Measurements from ENCODE around the gene IRF2BP2.

IRF2BP2 gene

DNA sequence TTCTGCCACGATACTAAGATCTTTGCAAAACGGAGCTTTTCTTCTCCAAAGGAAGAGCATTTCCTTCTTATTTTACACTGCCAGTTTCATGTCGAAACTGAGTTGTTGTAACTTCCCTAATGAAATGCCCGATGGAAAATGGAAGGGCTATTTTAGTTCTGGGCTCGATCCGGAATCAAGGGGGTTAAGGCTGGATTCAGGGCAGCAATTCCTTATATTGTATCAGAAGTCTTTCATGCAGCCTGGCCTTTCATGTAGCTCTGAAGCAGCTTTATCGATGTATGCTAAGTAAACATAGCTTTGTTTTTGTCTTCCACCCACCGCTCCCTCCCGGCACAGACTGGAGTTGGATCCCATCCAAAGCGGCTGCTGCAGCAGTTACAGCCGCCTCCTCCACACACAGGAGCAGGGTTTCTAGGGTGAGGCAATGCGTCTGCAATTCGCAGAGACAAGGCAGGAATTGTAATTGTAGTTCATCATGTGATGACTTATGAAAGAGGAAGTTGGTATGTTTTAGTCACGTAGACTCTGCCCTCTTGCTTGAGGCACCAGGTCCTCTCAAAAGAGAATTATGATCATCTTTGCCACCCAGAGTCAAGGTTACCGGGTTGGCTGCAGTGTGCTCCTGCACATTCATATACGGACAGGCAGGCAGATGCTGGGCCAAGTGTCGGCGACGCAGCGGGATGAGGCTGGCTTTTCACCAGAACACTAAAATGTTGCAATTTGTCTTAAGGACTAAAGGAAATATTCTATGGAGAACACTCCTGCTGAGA is 2.6 kb upstream of the IRF2BP2 start:
- peak; percentile 89 for DNase-seq (ENCODE audit: low spot score)

DNA sequence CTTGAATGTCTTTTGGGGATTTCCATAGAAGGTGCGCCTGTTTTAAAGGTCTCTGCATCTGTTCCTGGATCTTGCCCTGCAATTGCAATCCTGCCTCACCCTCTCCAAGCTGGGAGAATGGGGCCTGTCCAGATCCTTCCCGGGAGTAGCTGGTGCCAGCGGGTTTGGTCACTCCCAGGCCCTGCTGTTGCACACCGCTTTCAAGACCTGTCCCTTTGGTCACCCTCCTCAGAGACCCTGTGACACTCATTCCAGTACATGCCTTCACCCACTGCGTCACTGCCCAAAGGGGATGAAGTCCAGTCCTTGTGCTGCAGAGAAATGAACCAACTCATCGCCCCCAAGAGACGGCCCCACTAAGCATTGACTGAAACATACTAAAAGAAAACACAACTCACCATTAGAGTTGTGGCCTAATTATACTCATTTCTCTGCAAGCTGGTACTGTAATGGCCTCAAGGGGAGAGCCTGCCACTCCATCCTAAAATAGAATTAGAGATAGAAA is 1.9 kb upstream of the IRF2BP2 start:
- DNase-seq (ENCODE audit: low spot score): no peak

DNA sequence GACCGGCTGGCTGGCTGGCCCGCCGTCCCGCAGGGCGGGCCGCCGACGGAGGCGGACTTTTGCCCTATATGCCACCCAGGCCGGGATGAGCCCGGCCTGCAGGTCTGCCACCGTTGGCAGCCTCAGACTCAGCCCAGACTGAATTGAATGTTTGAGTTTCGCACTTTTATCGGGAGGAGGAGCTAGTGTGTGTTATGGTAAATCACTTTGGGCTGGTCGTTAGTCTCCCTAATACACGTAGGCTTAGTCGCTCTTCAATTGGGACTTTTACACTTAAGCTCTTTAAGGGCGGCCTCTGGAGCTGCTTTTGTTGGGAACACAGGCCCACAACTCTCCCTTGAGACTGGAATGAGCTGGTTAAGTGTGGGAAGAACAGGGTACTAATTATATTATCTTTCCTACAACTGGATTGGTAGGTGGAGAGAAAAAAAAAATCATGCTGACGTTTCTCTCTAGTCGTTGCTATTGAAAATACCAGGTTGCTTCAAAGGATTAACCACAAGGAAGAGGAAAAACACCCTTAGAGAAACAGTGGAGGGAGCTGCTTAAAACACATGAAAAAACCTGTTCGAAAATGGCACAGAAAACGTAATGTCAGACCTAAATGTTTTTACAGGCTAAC is 1.4 kb upstream of the IRF2BP2 start:
- peak; percentile 89 for DNase-seq (ENCODE audit: low spot score)

DNA sequence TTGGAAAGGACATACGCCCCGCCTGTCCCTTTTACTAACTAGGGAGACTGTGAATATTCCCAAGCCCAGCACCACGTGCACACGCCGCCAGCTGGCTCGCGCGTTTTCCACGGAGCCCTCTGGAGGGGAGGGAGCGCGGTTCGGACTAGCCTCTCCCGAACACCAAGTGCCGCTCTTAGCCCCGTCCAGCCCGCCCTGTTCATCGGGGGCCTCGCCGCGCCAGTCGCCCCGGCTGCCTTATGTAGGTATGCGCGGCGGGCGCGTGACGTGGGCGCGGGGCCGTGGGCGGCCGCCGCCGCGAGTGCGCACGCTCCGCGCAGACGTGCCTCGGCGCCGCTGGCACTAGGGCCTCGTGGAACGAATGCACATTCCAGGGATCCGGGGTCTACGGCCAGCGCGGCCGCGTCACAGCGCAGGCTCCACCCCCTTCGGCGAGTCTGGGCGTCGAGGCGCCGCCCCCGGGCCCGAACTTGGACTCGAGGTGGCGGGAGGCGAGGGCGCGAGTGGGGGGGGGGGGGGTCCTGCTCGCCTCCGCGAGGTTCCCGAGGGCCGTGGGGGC is 767 bp upstream of the IRF2BP2 start:
- DNase-seq (ENCODE audit: low spot score): peak; percentile 95

DNA sequence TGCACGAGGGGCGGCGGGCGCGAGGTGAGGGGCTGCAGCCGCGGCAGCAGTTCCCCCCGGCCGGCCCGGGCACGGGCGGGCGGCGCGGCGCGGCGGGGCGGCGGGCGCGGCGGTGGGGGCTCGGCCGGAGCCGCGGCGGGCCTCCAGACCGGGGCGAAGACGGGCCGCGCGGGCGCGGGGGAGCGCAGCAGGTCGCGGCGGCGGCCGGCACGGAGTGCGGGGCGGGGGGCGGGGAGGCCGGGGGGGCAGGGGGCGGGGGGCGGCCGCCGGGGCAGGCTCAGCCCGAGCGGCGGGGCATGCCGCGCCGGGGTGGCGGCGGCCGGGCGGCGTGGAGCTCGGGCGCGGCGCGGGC is 311 bp downstream of the IRF2BP2 start:
- DNase-seq (ENCODE audit: low spot score): no peak

DNA sequence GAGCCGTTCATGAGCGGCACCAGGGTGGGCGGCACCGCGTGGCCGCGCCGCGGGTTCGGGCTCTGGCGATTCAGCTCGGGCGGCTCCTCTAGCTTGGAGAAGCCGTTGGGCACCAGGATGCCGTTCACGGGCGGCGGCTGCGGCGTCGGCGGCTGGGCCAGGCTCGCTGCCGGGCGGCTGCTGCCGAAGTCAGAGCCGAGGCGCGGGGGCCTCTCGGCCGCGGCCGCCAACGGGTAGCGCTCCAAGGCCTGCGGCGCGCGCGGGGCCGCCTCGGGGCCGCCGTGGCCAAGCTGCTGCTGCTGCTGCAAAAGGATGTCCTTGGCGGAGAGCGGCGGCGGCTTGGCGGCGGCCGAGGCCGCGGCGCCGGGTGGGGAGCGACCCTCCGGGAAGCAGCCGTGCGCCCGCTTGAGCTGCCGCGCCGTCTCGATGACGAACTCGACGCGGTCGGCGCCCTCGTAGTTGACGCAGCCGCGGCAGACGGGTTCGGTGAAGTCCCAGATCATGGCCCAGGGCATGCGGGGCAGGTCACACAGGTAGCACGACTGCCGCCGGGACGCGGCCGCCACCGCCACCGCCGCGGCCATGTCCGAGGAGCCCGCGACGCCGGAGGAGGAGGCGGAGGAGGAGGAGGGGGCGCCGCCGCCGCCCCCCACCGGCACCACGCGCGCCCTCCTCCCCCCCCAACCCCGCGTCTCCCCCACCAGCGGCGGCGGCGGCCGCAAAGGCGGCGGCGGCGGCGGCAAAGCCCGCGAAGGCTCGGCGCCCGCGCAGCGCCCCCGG is 877 bp downstream of the IRF2BP2 start:
- peak; percentile 64 for DNase-seq (ENCODE audit: low spot score)

DNA sequence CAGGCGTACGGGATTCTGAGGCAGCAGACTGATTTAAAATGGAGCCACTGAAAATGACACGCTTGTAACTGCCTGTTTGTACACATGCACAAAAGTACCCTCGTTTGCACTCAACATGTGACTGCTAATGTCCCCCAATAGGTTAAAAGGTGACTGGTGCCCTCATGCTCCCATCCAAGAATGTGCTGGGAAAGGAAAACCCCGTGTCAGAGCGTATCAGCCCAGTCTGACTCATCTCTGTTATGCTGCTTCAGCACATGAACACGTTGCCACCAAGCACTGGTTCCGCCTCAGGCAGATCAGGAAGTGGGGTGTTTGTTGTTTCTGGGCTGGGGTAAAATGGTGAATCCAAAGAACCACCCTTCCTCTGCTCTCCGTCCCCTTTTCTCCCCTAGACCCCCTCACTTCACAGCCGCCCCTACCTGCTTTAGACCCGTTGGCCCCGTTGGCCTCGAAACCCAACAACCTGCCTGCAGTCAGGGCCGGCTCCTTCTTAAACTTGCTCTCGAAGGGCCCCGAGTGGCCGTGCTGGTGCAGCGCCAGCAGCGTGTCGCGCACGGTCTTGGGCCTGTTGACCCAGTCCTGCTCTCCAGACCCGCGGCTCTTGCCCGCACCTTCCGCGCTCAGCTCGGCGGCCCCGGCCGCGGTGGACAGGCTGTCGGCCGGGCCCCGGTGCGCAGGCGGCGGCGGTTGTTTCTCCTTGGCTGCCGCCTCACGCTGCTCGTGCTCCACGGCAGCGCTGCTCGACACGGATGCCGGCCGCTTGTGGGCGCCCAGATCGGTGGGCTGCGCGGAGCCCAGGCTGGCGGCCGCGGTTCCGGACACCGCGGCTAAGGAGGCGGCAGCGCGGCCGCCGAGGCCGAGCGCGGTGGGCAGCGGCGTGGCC is 1.7 kb downstream of the IRF2BP2 start:
- peak; percentile 92 for DNase-seq (ENCODE audit: low spot score)

DNA sequence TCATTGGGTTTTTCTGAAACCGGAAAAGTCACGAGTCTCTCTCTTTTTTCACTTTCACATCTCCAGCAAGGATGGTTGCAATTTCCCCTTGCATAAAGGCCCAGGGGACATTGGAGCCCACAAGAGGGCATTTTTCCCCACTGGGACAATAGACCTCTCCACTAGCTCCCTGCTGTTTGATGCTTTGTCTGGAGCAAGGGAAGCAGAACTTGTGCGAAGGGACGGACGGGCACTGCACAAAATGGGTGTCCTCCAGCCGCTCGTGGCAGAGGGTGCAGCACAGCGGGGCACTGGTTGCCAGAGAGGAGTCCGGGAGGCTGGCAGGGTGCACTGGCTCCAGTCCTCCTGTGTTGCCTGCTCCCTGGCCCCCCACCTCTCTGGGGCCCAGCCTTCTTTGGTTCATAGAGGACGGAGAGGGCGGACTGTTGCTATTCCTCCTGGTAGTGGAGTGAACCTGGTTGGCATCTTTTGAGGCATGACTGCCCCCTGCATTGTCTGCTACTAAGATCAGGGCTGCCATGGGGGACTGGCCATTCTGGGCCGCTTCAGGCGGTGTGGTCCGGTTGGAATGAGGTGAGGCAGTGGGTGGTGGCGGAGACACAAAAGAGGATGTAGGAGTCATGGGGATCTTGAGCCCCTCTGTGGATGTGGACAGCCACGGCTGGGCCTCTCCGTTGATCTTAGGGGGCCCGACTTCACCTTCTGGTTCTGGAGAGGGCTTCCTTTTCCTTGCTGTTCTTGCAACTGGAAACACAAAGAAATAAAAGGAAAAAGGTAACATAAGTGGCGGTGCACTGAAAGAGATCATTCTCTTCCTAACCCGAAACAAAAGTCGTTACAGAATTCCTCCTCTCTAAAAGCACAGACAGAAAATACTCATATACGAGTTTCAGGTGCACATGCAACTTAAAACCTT is 2.6 kb downstream of the IRF2BP2 start:
- peak; percentile 33 for DNase-seq (ENCODE audit: low spot score)

DNA sequence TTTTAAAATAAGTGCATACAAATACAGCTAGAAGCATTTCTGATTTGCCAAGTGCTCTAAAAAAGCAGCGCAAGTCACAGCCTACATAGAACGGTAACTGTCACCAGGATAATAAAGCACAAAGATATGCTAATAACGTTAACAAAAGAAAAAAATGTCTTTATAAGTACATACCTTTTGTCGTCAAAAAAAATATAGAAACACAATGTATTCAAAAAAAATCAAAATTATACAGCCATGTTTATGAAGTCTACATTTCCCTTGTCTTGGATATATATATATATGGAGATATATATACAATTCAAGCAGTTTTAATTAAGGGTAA is 3.2 kb downstream of the IRF2BP2 start:
- DNase-seq (ENCODE audit: low spot score): no peak

DNA sequence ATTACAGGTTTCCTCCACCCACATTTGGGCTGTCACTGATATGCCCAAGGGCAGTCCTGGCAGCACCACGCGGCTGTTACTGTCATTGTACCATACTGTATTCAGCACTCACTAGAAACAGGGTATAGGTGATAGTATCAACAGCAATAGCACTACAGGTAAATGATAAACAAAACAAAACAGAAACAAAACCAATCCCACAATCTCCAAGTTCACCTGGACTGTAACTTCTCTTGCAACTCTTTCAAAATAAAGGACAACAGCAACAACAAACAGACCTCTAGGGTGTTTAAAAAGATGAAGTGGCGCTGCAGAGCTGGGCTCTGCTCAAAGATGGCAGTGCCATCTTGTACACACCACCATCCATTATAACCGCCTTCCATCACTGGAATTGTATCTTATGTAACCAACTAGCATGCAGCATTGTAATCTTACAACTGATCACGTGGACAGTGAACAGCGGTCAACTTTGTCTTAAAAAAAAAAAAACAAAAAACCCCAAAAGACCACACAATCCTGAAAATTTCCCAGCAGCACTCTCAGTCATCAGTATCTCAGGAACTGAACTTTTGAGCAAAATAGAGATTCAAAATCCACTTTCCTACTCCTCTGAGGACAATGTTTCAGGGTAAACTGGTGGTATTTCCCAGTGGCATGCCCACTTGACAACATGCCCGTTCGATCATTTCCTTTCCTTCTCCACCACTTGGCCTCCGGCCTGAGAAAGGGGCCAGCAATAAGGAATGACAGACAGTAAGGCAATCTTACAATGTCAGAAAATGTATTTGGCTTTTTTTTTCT is 3.8 kb downstream of the IRF2BP2 start:
- DNase-seq (ENCODE audit: low spot score): peak; percentile 61

DNA sequence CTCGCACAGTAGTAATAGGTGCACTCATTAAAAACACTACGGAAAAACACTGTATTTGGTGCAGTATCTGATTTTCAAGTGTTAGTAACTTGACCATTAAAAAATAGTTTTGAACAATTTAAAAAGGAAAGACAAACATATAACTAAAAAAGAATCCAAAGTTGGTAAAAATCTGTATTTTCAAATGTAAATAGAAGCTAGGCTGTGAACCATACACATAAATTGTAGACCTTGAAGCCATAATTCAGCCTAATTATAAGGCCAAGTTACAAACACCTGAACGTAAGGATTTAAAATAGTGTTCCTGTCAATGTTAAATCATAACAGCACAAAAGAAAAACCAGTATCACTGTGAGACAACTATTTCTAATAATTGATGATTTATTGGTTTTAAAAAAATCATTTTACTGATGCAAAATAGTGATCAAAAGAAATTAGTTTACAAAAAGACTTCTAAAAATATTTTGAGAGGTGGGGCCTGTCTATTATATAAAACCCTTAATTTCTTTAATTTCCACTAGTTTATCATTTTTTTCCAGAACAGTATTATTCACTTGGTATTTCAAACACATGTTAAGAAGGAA is 4.5 kb downstream of the IRF2BP2 start:
- DNase-seq (ENCODE audit: low spot score): no peak

DNA sequence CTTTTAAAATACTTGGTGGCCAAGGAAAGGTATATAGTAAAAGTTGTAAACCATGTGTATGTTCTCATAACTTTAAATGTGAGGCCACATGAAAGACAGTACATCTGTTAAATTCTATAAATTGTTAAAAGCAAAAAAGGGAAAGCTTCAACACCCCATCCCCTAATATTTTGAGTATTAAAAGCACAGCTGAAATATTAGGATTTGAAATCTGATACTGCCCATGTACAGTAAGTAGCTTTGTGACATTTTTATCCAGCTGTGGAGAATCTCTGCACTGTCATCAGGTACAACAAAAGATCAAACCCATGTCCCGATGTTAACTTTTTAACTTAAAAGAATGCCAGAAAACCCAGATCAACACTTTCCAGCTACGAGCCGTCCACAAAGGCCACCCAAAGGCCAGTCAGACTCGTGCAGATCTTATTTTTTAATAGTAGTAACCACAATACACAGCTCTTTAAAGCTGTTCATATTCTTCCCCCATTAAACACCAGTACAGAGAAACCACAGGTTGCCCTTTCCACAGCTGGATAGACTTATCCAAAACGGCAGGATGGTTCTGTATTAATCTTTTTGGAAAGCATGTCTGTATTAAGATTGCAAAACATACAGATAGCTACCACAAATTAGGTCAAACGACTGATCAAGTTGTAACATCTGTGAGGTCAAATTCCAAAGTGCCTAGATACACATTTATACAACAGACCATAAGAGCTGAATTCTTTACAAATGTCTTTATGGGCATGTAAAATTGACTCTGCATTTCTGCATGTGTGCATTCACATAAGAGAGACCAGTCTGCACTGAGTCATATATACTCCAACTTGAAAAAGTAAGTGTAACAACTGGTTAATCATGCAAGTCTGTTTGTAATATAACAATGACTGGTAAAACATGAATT is 5.2 kb downstream of the IRF2BP2 start:
- DNase-seq (ENCODE audit: low spot score): peak; percentile 32

DNA sequence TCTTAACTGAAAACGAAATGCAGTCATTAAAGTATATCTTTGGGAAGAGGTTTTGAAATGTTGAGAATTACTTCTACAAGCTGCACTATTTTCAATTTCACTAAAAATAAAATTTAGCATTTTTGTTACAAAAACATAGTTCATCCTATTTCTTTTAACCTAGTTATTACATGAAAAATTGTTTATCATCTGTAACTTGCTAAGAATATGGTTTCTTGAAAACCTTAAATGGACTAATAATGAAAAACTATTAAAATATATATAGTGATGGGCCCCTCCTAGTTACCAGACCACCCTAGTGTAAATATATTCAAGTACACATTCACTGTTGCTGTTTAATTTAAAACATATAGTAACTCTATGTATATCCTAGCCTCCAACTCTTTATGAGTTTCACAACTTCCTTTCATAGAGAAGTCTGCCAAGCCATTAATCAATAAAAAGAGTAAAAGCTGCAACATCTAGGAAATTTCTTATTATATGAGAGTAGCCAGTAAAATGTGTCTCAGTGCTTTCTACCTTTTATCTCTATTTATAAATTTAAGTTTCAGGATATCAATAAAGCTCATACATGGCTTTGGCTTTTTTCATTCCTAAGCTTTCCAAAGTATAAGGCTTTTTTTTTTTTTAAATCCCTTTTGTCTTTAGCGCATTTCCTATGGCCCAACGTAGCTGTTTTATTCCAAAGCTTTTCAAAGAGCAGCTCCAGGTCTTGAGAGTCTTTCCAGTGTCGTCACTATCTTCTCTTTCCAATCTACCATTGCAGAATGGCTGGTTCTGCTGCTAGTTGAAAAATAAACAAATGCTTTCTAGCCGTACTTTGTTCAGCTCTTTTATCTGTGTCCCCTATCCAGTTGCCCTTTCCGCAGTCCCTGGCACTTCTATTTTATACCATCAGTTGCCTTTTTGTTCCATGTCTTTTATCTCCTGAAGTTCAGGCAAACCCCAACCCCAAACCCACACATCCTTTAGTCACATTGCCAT is 6.5 kb downstream of the IRF2BP2 start:
- DNase-seq (ENCODE audit: low spot score): no peak

DNA sequence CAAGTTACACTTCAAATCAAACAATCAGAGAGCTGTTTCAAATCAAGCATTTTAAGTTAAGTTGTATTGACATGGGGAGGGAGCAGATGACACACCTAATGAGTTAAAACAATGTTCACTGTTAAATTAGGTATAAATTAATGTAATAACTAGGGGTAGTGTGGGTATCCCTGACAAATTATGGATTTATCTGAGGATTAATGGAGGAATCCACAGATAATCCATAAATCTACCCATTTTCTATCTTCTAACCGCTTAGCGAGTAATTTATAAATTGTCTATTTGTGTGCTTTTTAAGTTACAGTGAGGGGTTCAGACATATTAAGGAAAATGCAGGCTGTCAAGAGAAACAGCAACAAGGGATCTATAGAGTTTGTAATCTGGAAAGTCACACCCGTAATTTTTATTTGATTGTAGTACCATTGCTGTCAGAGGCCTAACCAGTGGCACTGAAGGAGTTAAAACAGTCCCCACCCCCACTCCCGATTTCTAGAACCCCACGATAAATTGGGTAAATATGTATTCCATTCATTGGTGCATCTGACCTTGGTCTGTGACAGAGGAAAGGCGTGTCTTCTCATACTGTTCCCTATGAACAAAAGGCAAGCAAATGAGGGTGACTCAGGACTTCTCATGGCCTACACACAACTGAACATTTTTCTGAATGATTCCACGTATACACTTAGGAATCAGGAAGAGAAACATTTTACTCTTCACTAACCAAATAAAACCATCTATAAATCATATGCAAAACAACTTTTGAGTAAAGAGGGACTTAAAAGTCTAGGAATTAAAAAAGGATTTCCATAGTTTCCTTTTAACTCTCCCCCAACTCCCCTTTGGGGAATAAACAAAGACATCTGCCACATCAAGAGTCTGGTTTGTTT is 7.4 kb downstream of the IRF2BP2 start:
- peak; percentile 64 for DNase-seq (ENCODE audit: low spot score)

DNA sequence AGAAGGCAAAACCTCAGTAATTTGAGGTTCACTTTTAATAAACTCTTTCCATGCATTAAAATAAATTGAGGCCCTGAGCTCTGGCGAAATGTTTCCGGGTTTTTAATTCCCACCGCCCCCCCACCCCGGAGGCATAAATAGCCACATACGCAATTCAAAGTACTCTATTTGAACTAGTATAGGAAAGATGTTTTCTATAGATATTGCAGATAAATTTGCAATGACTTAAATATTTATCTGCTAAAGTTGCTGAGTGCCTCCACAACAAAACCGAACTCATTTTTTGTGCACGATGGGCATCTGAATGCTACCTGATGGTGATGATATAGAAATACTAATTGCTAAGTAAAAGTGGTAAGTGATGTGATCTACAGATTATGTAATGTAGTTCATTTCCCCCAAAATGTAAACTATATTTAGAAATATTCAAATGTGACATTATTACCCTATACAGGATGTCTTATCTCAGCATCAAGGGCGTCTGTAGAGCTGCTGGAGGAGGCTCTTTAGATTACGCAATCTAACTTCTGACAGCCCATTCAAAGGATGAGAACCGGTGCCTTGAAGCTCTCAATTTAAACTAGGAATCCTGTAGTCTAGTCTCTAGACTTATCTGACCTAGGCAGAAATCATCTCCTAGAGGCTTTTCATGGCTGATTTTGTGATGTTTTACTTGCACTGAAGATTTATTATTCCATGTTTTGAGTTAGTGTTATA is 8.5 kb downstream of the IRF2BP2 start:
- peak; percentile 69 for DNase-seq (ENCODE audit: low spot score)

Measured in activated CD4-positive, alpha-beta T cell treated with anti-CD3 and anti-CD28 coated beads, Interleukin-2, Interleukin-4, amounts not matched to agents 100 ng/mL and 50 ng/mL, durations not matched to agents 16 hours and 8 hours (primary cell).